ENCODE measurements around the gene MEF2A. TPM values are rescaled to one million over a fixed set of nuclear protein-coding genes. Genes with fewer than 3 reads are reported as not detected.

MEF2A gene
- total and polyA plus RNA-seq, 9 of the 15 experiments (the other 6 are each of a cell fraction or from before 2014, with no cell fraction given): 1.6 to 18.7 (median 8.7) TPM

DNA sequence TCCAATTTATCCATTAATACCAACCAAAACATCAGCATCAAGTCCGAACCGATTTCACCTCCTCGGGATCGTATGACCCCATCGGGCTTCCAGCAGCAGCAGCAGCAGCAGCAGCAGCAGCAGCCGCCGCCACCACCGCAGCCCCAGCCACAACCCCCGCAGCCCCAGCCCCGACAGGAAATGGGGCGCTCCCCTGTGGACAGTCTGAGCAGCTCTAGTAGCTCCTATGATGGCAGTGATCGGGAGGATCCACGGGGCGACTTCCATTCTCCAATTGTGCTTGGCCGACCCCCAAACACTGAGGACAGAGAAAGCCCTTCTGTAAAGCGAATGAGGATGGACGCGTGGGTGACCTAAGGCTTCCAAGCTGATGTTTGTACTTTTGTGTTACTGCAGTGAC, 146.6 kb downstream of the MEF2A start:
- DNase-seq (ENCODE audit: extremely low read depth in 1 of 4, low spot score in 3 of 4) (no peak), ATAC-seq (0 out of 3 replicates have a peak, but pooled peaks have one; percentile 45), FAIRE-seq (no peak)
- Histone ChIP-seq H3K9me1 (ENCODE audit: control insufficient read depth, insufficient read depth, low read length) (no peaks in the 10 kb centered on the region), H2AFZ (ENCODE audit: low read depth, low read length) (no peak overlapping the region), H4K20me1 (replicated peaks; ENCODE audit: control insufficient read depth, insufficient read depth, low read length) (no peaks in the 10 kb centered on the region; the same call in 1 of the 2 replicates), H3K9me3 (replicated peaks; ENCODE audit: control insufficient read depth, insufficient read depth, low read depth, low read length) (no peaks in the 10 kb centered on the region), H3K27me3 (ENCODE audit: control insufficient read depth in 2 of 2, insufficient read depth in 2 of 2, low read length in 2 of 2) (0 out of 5 replicates have a peak, but pooled peaks cover 0 to 4% of the 10 kb centered on the region in 2 experiments), H3K4me2 (ENCODE audit: insufficient read depth, low read length) (no peak overlapping the region), H3K79me2 (ENCODE audit: control insufficient read depth, insufficient read depth, low read length) (no peaks in the 10 kb centered on the region), H3K4me3 (no peak overlapping the region), H3K9ac (ENCODE audit: insufficient read depth in 1 of 2, low read depth in 2 of 2, low read length in 2 of 2) (no peak overlapping the region), H3K4me1 (replicated peaks in 1 of 2; ENCODE audit: control insufficient read depth in 2 of 2, insufficient read depth in 2 of 2, low read length in 2 of 2) (peaks cover 0 to 2% of the 10 kb centered on the region in 2 experiments; a peak in 2 of 5 replicates), H3K27ac (ENCODE audit: extremely low read depth, low read depth, low read length) (no peak overlapping the region), H3K36me3 (ENCODE audit: control insufficient read depth, insufficient read depth, low read length) (0 out of 3 replicates have a peak, but pooled peaks cover 3% of the 10 kb centered on the region)
- intact Hi-C loops (cut with micrococcal nuclease): no loop called here
- TF ChIP-seq, protein P1, sequence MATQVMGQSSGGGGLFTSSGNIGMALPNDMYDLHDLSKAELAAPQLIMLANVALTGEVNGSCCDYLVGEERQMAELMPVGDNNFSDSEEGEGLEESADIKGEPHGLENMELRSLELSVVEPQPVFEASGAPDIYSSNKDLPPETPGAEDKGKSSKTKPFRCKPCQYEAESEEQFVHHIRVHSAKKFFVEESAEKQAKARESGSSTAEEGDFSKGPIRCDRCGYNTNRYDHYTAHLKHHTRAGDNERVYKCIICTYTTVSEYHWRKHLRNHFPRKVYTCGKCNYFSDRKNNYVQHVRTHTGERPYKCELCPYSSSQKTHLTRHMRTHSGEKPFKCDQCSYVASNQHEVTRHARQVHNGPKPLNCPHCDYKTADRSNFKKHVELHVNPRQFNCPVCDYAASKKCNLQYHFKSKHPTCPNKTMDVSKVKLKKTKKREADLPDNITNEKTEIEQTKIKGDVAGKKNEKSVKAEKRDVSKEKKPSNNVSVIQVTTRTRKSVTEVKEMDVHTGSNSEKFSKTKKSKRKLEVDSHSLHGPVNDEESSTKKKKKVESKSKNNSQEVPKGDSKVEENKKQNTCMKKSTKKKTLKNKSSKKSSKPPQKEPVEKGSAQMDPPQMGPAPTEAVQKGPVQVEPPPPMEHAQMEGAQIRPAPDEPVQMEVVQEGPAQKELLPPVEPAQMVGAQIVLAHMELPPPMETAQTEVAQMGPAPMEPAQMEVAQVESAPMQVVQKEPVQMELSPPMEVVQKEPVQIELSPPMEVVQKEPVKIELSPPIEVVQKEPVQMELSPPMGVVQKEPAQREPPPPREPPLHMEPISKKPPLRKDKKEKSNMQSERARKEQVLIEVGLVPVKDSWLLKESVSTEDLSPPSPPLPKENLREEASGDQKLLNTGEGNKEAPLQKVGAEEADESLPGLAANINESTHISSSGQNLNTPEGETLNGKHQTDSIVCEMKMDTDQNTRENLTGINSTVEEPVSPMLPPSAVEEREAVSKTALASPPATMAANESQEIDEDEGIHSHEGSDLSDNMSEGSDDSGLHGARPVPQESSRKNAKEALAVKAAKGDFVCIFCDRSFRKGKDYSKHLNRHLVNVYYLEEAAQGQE (IDR thresholded peaks at IDR 0.05; ENCODE audit: borderline replicate concordance): no peak
- TF ChIP-seq, protein P1 (CRISPR knock-in tag; IDR thresholded peaks at IDR 0.05; ENCODE audit: low read depth): no peak
- TF ChIP-seq, protein P2, sequence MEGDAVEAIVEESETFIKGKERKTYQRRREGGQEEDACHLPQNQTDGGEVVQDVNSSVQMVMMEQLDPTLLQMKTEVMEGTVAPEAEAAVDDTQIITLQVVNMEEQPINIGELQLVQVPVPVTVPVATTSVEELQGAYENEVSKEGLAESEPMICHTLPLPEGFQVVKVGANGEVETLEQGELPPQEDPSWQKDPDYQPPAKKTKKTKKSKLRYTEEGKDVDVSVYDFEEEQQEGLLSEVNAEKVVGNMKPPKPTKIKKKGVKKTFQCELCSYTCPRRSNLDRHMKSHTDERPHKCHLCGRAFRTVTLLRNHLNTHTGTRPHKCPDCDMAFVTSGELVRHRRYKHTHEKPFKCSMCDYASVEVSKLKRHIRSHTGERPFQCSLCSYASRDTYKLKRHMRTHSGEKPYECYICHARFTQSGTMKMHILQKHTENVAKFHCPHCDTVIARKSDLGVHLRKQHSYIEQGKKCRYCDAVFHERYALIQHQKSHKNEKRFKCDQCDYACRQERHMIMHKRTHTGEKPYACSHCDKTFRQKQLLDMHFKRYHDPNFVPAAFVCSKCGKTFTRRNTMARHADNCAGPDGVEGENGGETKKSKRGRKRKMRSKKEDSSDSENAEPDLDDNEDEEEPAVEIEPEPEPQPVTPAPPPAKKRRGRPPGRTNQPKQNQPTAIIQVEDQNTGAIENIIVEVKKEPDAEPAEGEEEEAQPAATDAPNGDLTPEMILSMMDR (IDR thresholded peaks at IDR 0.05 in 2 of 3, conservative IDR thresholded peaks at IDR 0.05 in 1 of 3; ENCODE audit: insufficient read depth in 2 of 3, low read depth in 1 of 3, low read length in 3 of 3): 0 out of 6 replicates have a peak, but pooled peaks of 1 of the 3 experiments have one; percentile 6
- ChIA-PET CTCF (ENCODE audit: low intra/inter-chr PET ratio) (interaction anchor here (0.6 kb wide), 1 partner anchor 10 kb away, joined by 3 read pairs; no protein-coding TSS in a partner anchor), POLR2A (no interaction called here)
- 45% methylated on average over 10 of the region's 18 CpGs for WGBS (ENCODE audit: insufficient coverage, low coverage, missing lambda C conversion rate)
- BruUV-seq (replicated peaks): no TSS peak
- in situ Hi-C loops (cut with MboI): no loop called here

All from K562 (cell line).